ENCODE results near the gene CAMK1D. TPM values are rescaled to one million over a fixed set of nuclear protein-coding genes. Genes with fewer than 3 reads are reported as not detected.

Gene CAMK1D
- polyA plus RNA-seq, 1 of the 3 experiments (the other 2 are of a cell fraction), result 4.1 TPM

DNA sequence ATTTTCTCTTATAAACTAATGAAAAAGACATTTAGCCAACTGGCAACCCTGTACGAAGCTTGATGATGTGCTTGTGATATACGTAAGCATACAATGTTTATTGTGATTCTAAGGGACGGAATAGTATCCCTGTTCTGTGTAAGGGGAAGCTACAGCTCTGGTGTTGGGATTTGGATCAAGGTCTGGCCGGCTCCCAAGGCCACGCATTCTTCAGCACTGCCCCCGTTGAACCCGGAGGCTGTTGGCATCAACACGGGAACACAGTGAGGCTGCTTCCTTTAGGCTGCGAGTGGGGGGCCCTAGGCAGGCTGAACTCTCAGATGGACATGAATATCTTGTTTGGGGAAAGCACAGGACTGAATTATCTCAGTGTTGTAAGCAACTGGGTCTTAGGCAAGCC, 180.6 kb downstream of the CAMK1D start:
- ChIA-PET CTCF (no interaction called here), POLR2A (no interaction called here)
- no peaks in the 10 kb centered on the region for H3K9me3 ChIP-seq
- no peak overlapping the region for H2AFZ ChIP-seq (ENCODE audit: low read depth)
- no peaks in the 10 kb centered on the region for H3K79me2 ChIP-seq (ENCODE audit: insufficient read depth)
- H3K36me3 ChIP-seq (replicated peaks in 1 of 2; ENCODE audit: control insufficient read depth in 1 of 2, insufficient read depth in 2 of 2, low read length in 1 of 2), result no peaks in the 10 kb centered on the region
- H3K27me3 ChIP-seq (ENCODE audit: insufficient read depth), result no peaks in the 10 kb centered on the region
- TF ChIP-seq RCOR1 (IDR thresholded peaks at IDR 0.05; ENCODE audit: low read length), result no peak
- no peak for TF ChIP-seq MXI1 (IDR thresholded peaks at IDR 0.05; ENCODE audit: low read depth, low read length)
- no peak for TF ChIP-seq MAX (IDR thresholded peaks at IDR 0.05; ENCODE audit: low read depth)
- no peak for TF ChIP-seq EZH2phosphoT487 (IDR thresholded peaks at IDR 0.05; ENCODE audit: borderline replicate concordance, low read depth)
- TF ChIP-seq GABPA (IDR thresholded peaks at IDR 0.05; ENCODE audit: low read depth), result no peak
- TF ChIP-seq REST (IDR thresholded peaks at IDR 0.05; ENCODE audit: low read depth, low read length), result no peak
- TF ChIP-seq ELF1 (IDR thresholded peaks at IDR 0.05), result no peak
- no peak for TF ChIP-seq RAD21 (IDR thresholded peaks at IDR 0.05; ENCODE audit: low read length)
- no peak for TF ChIP-seq CHD2 (IDR thresholded peaks at IDR 0.05; ENCODE audit: low read length, partially characterized antibody)
- no peak for TF ChIP-seq NFIC (IDR thresholded peaks at IDR 0.05; ENCODE audit: borderline replicate concordance)
- TF ChIP-seq PBX3 (IDR thresholded peaks at IDR 0.05), result no peak
- no peak for TF ChIP-seq USF2 (IDR thresholded peaks at IDR 0.05; ENCODE audit: borderline replicate concordance, low read depth, low read length)
- TF ChIP-seq MEF2A (IDR thresholded peaks at IDR 0.05; ENCODE audit: borderline replicate concordance, low read depth), result no peak
- H3K4me2 ChIP-seq, result no peak overlapping the region
- DNase-seq, result no peak
- no peak overlapping the region for H3K9ac ChIP-seq
- no peaks in the 10 kb centered on the region for H3F3A ChIP-seq (replicated peaks; ENCODE audit: insufficient read depth)
- no peak overlapping the region for H3K4me3 ChIP-seq (ENCODE audit: low read depth in 2 of 2, low read length in 1 of 2)
- H3K9me2 ChIP-seq, result no peaks in the 10 kb centered on the region
- H4K20me1 ChIP-seq (ENCODE audit: insufficient read depth), result no peaks in the 10 kb centered on the region
- 92% methylated on average over 5 of the region's 9 CpGs for WGBS (ENCODE audit: low lambda C conversion rate)
- H3K27ac ChIP-seq (ENCODE audit: low read depth in 2 of 2, low read length in 1 of 2), result no peak overlapping the region
- H3K4me1 ChIP-seq (ENCODE audit: control insufficient read depth in 1 of 2, insufficient read depth in 2 of 2, low read depth in 1 of 2, low read length in 1 of 2), result peaks cover 0 to 7% of the 10 kb centered on the region in 2 experiments; a peak in 1 of 4 replicates

Measured in SK-N-SH (cell line).